Stimulated activated CD4-positive, alpha-beta T cell treated with anti-CD3 and anti-CD28 coated beads, Interleukin-2, amount 100 ng/mL, for 4 hours (primary cell): ENCODE measurements around the gene CFAP92.
"Not testable (repeated sequence)": the region's sequence is repeated elsewhere in the genome, so short reads cannot be mapped to it uniquely, and the experiment has no call there.

Source experiments
- DNase-seq: peaks from one replicate; pipeline ENCODE4 v3.0.0-alpha.2; 2020; ENCODE audit warnings: low read depth

Gene CFAP92

DNA sequence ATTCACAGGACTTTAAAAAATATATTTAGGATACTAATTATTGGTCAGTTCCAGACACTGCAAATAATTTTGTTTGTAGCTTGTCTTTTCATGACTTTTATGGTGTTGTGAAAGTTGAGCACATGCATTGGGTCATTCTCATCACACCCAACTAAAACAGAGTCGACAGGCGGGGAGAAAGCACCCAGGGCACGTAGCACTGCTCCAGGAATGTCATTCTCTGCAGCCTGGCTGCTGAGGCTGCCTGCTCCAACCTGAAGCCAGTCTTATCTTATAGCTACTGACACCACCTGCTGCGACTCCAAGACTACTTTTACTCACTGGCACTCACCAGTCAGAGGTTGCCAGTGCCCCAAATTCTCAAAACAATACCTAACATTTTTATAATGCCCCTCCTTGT lies 57.5 kb downstream of the CFAP92 start:
- DNase-seq = no peak

DNA sequence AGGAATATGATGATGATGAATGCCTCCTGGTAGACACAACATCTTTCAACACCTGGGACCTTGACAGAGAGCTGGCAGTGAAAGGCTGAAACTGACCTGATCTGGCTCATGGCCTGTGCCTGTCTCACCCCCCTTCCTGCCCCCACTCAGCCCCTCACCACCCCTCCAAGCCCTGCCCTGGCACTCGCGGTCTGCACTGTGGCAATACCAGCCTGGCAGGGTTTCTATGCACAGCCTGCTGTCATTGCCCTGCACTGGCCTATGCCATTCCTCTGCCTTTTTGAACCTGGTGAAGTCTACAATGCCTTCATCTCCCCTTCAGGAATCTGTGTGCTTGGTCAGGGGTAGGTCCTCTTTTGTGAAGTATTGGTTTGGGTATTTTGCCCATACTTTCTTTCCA lies 58.0 kb downstream of the CFAP92 start:
- DNase-seq = no peak

DNA sequence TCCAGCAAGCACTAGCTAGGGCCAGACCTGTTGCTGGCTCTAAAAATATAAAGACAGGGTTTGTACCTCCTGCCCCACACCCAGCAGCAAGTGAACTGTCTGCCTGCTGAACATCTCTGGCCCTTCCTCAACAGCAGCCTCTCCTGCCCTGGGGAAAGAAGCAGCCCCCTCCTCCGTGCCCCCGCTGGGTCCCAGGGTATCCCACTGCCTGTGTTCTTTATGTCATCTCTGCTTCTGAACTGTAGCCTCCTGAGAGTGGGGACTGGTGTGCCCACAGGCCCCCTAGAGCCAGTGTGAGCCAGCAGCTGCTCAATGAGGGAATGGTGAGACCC lies 60.0 kb downstream of the CFAP92 start:
- DNase-seq = no peak

DNA sequence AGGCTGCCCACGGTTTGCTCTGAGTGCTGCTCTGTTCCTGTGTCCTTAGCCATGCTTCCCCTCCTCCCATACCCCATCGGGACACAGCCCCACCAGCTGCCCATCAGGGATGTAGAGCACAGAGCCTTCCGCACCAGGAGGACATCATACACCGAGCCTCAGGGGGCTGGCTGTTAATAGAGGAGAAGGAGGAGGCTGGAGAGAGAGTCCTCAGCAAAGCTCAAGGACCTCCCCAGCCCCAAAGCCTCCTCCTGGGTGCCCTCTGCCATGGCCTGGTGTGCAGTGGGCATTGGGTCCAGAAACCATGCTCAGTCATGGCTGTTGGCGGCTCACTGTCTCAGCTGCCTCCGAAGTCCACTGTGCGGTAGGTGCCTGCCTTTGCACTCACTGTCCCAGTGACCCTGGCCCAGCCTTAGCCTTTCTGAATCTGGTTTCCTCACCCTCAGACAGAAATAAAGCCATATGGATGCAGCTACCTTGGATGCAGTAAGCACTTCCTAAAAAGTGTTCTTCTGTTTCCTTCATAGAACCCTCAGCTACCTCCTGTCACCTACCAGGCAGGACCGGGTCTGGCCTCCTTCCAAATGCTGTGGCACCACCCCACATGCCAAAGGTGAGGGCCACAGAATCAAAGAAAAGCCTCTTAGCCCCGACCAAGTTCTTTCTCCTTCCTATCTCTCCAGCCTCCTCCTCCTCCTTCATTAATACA lies 60.5 kb downstream of the CFAP92 start:
- no peak for DNase-seq

DNA sequence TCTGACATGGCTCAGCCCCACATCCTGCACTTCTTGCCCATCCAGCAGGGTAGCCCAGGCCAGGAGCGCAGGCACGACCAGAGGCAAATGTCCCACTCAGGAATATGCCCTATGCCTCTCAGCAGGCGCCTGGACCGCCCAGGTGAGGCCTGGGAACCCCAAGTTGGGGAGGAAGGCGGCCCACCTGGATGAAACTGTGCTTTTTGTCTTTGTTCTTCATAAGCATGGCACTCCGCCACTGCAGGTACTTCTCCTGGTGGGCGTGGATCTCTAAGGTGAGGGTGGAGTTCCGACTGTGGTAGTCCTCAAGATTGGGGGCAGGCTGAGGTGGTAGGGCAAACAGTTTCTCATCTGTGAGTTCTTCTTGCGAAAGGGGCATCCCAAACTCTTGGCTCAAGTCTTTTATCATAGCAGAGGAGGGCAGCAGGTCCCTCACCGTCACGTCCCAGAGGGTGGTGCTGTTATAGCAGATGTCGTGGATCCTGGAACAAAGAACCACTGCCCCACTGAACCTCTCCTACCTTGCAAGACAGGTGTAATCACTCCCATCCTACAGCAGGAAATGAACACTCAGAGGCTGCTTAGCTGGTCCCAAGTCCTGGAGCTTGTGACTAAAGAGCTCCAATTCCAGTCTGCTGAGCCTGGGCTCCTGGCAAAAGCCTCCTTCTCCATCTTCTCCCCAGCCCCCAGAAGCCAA lies 61.2 kb downstream of the CFAP92 start:
- DNase-seq = no peak

DNA sequence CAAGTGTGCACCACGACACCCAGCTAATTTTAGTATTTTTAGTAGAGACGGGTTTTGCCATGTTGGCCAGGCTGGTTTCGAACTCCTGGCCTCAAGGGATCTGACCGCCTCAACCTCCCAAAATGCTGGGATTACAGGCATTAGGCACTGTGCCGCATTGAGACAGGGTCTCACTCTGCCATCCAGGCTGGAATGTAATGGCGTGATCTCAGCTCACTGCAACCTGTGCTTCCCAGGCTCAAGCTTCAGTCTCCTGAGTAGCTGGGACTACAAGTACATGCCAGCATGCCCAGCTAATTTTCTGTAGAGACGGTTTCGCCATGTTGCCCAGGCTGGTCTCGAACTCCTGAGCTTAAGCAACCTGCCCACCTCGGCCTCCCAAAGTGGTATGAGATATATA lies 62.8 kb downstream of the CFAP92 start:
- DNase-seq = no peak

DNA sequence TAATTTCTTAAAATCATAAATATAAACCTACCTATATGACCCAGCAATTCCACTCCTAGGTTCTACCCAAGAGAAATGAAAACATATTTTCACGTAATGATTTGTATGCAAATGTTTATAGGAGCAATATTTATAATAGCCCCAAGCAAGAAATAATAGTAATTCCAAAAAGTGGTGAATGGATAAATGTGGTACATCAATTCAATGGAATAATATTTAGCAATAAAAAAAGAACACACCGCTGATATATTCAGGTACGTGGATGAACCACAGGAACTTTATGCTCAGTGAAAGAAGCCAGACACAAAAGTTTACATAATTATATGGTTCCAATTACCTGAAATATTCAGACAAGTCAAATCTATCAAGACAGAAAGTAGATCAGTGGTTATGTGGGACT lies 64.5 kb downstream of the CFAP92 start:
- no peak for DNase-seq

DNA sequence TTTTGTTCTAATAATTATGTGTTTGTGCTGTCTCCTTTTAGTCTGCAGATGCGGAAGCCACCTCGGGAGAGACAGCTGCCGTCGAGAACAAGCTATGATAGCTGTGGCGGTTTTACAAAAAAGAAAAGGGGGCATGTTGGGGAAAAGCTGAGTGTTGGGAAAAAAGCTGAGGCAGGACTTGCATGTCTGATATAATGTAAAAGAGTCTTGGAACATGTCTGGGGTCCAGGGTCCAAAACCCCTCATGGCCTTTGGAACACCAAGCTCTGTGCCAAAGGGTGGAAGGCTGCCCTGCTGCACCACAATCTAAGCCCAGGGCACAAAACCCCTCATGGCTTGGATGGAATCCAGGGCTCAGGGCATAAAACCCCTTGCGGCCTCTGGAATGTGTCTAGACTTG lies 69.9 kb downstream of the CFAP92 start:
- not testable (repeated sequence) for DNase-seq

DNA sequence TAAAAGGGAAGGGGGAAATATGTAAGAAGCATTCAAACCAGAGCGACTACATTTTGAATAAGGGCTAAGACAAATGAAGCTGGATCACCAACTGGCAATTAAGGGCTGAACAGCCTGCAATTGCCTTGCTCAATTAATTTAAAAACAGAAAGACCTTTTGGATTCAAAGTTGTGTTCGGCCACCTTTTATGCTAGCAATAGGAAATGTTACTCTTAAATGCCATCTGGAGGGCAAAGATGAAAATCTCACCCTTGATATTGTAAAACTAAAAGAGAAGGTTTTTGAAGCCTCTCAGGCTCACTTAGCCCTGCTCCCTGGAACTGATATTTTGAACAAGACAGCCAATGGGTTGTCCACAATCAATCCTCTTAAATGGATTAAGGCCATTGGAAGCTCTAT lies 70.3 kb downstream of the CFAP92 start:
- DNase-seq = no peak

DNA sequence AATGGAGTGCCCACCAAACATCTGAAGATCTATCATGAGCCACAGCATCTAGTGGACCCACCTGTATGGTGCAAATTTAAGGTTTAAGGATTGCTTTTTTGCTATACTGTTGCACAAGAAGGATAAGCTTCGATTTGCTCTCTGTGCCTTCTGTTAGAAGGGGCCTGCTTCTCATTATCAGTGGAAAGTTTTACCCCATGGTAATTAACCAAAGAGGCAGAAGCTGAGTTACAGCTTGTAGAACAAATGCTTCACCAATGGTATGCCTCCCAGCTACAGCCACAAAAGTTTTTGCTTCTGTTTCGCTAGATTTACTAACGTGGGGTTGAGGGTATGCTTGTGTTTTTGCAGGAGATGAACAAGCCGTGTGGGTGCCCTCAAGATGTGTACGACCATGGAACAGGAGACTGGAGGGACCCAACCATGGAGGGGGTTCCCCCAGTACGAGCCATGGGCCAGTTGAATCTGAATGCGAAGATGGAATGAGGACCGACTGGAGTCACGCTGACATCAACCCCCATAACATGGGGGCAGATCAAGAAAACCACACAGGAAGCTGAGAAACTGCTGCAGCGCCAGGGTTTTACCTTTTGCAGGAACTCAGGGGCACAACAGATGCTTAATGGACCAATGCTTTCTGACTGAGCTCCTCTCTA lies 70.9 kb downstream of the CFAP92 start:
- peak; percentile 36 for DNase-seq

DNA sequence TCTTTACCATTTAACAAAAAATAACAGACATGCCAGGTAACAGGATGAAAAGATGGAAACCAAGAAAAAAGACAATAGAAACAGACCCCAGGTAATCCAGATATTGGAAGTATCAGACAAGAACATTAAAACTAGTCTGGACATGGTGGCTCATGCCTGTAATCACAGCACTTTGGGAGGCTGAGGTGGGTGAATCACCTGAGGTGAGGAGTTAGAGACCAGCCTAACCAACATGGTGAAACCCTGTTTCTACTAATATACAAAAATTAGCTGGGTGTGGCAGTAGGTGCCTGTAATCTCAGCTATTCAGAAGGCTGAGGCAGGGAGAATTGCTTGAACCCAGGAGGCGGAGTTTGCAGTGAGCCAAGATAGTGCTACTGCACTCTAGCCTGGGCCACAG lies 73.9 kb downstream of the CFAP92 start:
- DNase-seq = no peak

DNA sequence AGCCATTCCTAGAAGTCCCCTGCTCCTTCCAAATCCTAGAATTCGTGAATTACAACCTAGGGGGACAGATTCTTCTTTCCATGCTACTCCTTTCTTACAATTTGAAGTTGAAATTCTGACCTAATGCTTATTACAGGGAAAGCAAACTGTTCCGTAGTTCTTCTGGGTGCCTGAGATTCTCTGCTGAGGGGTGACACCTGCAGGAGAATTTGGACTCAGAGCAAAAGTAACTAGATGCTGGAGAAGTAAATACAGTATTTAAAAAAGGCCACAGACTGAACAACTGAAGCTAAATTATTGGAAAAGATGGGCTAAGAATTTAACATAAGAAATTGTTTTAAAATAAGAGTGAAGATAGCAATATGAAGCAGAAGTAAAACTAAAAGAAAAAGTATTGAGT lies 76.6 kb downstream of the CFAP92 start:
- no peak for DNase-seq

DNA sequence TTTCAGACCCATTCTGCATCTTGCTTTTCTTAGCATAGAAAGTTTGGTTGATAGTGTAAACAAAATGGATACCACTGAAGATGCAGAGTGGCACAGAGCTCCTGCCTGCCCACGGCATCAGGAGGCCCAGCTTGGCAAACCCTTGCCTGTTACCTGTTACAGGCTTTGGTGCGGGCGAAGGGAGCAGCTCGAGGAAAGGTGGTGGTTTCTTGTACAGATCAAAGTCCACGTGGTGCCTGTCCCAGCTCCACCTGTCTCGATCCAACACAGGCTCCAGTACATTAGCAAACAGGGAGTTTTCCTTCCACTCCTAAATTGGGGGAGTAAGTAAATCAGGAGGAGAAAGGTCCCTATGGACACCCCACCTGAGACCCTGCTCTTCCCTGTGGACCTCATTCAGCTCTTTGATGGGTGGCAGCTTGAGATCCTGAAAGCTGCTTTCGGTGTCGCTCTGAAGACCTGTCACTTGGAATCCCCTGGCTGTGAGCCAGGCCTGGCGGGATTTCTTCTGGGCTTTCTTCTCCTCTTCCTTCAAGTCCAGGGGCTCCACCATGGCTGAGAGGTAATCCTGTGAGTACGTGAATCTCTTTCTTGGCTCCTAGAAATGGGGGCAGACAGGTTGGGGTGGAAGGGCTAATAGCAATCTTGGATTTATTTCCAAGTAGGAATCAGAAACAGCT lies 78.8 kb downstream of the CFAP92 start:
- DNase-seq = no peak

DNA sequence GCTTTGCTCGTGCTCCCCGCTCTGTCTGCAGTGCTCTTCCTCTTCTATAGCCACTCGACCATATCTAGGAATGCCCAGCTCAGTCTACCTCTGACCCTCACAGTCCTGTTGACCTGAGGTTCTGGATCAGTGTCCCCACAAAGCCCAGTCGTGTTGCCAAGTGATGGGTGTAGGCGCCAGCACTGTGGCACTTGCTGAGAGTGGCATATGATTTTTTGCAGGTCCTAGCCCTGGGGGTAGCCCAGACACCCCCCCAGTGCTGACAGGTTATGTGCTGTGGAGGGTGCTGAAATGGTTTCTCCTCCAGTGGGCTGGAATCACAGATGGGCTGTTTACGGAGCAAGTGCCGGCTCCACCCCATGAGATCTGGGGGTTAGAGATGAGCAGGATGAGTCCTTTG lies 82.0 kb downstream of the CFAP92 start:
- no peak for DNase-seq

DNA sequence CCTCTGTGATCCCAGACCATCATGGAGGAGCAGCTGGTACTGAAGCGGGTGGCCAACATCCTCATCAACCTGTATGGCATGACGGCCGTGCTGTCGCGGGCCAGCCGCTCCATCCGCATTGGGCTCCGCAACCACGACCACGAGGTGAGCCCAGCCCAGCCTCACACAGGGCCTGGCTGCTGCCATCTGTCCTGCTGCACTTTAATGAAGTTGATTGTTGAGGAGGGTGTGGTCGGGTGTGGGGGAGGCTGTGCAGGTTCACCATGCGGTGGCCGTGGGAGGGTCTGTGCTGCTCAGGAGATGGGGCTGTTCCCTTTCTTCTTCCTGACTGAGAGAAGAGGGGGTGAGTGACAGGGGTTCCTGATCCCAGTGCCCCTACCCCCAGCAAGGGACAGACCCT lies 83.9 kb downstream of the CFAP92 start:
- DNase-seq = no peak

DNA sequence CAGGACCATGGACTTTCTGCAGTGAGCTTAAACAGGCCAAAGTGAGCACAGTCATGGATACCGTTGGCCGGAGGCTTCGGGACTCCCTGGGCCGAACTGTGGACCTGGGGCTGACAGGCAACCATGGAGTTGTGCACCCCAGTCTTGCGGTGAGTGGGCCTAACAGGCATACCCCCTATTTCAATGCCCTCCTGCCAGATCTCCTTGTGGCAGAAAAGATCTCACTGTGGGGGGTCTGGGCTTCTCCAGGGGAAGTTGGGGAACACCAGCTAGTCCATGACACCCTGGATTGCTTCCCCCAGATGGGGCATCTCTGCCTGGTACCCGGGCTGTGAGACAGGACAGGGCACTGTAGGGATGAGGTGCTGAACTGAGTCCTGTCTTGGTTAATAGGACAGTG lies 84.9 kb downstream of the CFAP92 start:
- DNase-seq = no peak

DNA sequence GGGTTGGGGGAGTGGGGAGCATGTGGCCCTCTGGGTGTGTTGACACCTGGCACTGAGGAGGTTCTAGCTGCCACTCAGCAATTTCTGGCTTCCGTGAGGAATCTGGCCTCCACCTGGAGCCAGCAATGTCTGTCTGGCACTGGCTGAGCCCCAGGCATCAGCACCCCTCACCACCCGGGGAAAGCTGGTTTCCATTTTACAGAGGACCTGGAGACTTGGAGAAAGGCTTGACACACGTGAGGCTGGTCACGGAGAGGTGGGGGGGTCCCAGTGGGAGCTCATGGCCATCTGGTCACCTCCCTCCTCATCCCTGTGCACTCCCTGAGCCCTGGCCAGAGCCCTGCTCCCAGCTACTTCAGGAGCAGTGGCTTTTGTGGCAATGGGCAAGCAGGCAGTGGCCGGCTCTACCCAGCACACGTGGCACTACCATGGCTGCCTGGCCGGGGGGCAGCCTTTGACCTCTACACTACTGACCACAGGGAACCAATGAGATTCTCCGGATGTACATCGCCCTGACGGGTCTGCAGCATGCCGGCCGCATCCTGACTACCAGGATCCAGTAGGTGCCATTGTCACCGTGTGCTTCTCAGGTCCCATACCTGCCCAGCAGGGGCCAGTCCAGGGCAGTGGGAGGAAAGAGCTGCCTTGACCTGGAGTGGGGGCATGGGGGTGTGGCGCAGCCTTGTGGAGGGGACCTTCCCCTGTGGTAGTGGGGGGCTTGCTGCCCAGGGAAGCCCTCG lies 86.0 kb downstream of the CFAP92 start:
- no peak for DNase-seq

DNA sequence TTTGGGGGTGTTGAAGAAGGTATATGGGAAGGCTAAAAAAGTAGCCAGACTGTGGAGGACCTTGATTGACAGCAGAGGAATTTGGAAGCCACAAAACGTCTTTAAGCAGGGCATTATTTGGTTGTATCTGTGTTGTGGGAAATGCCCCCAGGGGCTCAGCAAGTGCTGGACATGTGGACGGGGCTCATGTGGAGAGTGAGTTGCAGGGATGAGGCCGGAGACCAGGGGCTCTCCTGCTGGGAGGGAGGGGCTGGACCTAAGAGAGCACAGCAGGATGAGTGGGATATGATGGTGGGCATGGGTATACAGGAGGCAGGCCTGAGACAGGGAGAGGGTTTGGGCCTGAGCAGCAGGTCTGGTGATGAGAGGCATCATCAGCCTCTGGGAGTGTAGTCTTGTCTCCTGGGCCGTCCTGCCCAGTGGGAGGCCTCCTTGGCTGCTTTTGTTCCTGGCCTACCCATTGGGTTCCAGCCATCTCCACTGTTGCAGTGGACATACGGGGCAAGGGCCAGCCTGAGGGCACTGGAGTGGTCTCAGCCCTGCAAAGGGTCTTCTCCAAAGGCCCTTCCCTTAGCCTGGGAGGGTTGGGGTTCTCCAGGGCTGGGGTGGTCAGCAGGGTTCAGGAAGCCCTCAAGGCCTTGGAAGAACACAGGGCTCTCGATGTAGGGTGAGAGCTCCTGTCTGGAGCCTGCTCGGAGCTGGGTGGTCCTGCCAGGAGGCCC lies 86.9 kb downstream of the CFAP92 start:
- no peak for DNase-seq

DNA sequence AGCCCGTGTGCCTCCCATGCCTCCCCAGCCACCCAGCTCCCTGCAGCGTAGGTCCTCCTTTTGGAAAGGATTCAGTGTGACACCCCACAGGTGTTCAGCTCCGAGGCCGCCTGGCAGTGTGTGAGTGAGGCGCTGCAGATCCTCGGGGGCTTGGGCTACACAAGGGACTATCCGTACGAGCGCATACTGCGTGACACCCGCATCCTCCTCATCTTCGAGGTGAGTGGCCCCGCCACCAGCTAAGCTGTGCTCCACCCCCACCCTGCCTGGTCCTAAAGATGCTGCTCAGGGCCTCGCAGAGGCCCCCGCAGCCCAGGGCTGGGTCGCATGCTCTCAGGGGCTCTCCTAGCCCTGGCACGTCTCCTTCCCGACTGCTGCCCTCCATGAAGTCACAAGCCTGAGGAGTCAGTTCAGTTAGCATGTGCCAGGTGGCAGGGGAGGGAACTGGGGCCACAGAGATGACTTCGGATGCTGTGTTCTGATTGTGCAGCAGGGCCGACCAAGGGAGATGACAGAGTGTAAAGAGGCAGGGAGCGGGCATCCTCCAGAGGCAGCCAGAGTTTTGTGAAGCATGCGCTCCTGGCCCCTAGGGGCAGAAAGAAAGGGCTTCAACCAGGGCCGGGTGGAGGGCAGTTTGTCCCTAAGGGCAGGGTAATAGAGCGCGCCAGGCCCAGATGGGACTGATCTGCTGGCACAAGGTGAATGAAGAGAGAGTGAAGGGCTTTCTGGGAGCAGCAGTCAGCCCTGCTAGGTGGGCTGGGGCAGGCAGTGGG lies 87.7 kb downstream of the CFAP92 start:
- DNase-seq = no peak

DNA sequence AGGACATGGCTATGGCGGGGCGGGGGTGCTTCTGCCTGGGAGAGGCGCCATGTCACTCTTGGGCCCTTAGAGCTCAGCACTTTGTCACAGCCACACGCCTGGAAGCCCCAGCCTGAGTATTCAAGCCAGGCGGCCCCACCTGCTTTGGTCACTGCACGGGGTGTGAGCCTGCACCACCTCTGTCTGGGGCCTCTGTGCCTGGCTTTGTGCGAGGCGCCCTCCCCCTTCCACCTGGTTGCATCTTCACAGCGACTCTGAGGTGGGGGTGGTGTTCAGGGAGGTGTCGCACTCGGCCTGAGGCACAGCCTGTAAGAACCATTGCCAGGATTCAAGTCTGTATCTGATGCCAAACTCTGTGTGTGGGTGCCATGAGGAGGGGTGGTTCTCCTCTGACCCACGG lies 90.4 kb downstream of the CFAP92 start:
- DNase-seq = no peak

DNA sequence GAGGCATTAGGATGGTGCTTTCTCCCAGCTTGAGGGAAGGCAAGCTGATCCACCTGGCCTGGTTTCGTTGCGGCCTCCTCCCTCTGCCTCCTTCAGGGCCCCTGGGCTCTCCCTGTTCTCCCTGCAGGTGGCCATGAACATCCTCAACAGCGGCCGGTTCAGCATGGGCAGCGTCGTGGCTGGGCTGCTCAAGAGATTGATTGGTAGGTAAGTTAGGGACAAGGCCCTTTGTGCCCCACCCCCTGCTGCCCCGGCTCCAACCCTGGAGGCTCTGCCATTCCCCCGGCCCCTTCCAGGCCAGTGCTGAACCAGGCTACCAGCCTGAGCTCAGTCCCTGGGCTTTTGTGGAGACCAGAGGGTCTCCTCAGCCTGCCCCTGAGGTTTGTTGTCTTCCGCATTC lies 91.5 kb downstream of the CFAP92 start:
- DNase-seq = no peak
